HepG2 (cell line): ENCODE results near the gene MVK. TPM values are rescaled to one million over a fixed set of nuclear protein-coding genes. Genes with fewer than 3 reads are reported as not detected.
A peak's percentile ranks its signal among the peaks of the same experiment; 100 is the strongest.

Experiments
- DMAP1 ChIP-seq: IDR thresholded peaks from 2 replicates; pipeline ENCODE4 v1.6.1; 2016
- DNMT3B ChIP-seq: conservative IDR thresholded peaks from 2 replicates; pipeline ENCODE4 v1.6.1; 2016; ENCODE audit warnings: missing biosample characterization, control low read depth
- FIP1L1 ChIP-seq: fragments of 200-400 bp; formaldehyde crosslinking; IDR thresholded peaks from 2 replicates; pipeline ENCODE4 v1.6.1; 2018; ENCODE audit warnings: low read depth, mild to moderate bottlenecking, low read length, moderate library complexity, borderline replicate concordance; ENCODE audit not compliant: insufficient read depth
- HOXA9 ChIP-seq: sonication (generic); formaldehyde crosslinking; IDR thresholded peaks from 2 replicates; pipeline ENCODE4 v1.8.1; 2022; ENCODE audit warnings: missing genetic modification reagents, mild to moderate bottlenecking, moderate library complexity, borderline replicate concordance
- KDM2A ChIP-seq: sonication (generic); formaldehyde crosslinking; IDR thresholded peaks from 2 replicates; pipeline ENCODE4 v1.4.0; 2020; ENCODE audit warnings: low read depth, missing genetic modification reagents, borderline replicate concordance
- KMT2A ChIP-seq: sonication (generic); formaldehyde crosslinking; IDR thresholded peaks from 2 replicates; pipeline ENCODE4 v1.4.0; 2020; ENCODE audit warnings: missing genetic modification reagents
- MYNN ChIP-seq: sonication (generic); formaldehyde crosslinking; IDR thresholded peaks from 2 replicates; pipeline ENCODE4 v1.4.0; 2020; ENCODE audit warnings: mild to moderate bottlenecking, low read depth, missing genetic modification reagents
- PTBP1 ChIP-seq: fragments of 200-400 bp; formaldehyde crosslinking; IDR thresholded peaks from 2 replicates; pipeline ENCODE4 v1.6.1; 2018; ENCODE audit warnings: low read length, low read depth; ENCODE audit not compliant: poor library complexity, severe bottlenecking
- SAP130 ChIP-seq: IDR thresholded peaks from 2 replicates; pipeline ENCODE4 v1.6.1; 2016; ENCODE audit warnings: low read depth
- STAG1 ChIP-seq: sonication (generic); formaldehyde crosslinking; IDR thresholded peaks from 2 replicates; pipeline ENCODE4 v1.4.0; 2020; ENCODE audit warnings: missing genetic modification reagents
- YY1 ChIP-seq: IDR thresholded peaks from 2 replicates; pipeline ENCODE4 v1.6.1; 2011; ENCODE audit warnings: low read length, low read depth, moderate library complexity, mild to moderate bottlenecking; ENCODE audit not compliant: insufficient read depth, insufficient replicate concordance
- ZBTB3 ChIP-seq: sonication (generic); formaldehyde crosslinking; IDR thresholded peaks from 2 replicates; pipeline ENCODE4 v1.4.0; 2020; ENCODE audit warnings: low read depth, mild to moderate bottlenecking, moderate library complexity, missing genetic modification reagents, borderline replicate concordance
- ZNF234 ChIP-seq: sonication (generic); formaldehyde crosslinking; conservative IDR thresholded peaks from 2 replicates; pipeline ENCODE4 v1.5.1; 2020; ENCODE audit warnings: mild to moderate bottlenecking, missing genetic modification reagents
- ZNF256 ChIP-seq: sonication (generic); formaldehyde crosslinking; conservative IDR thresholded peaks from 2 replicates; pipeline ENCODE4 v1.4.0; 2020; ENCODE audit warnings: missing genetic modification reagents
- ZNF549 ChIP-seq: sonication (generic); formaldehyde crosslinking; IDR thresholded peaks from 2 replicates; pipeline ENCODE4 v1.5.0; 2020; ENCODE audit warnings: missing genetic modification reagents
- ZNF556 ChIP-seq: sonication (generic); formaldehyde crosslinking; IDR thresholded peaks from 2 replicates; pipeline ENCODE4 v1.4.0; 2020; ENCODE audit warnings: mild to moderate bottlenecking, missing genetic modification reagents, borderline replicate concordance
- ZNF713 ChIP-seq: sonication (generic); formaldehyde crosslinking; IDR thresholded peaks from 2 replicates; pipeline ENCODE4 v1.4.0; 2020; ENCODE audit warnings: mild to moderate bottlenecking, missing genetic modification reagents
- ZNF782 ChIP-seq: sonication (generic); formaldehyde crosslinking; IDR thresholded peaks from 2 replicates; pipeline ENCODE4 v1.4.0; 2020; ENCODE audit warnings: missing genetic modification reagents, mild to moderate bottlenecking, borderline replicate concordance
- polyA plus RNA-seq, 8 experiments: library from polyadenylated mRNA; depleted of rRNA in 3 of 8; stranded (reverse) in 7 of 8; unstranded in 1 of 8; fragments of >200 nt; fragmentation: Illumina TruSeq in 4 of 8; extraction: Trizol in 4 of 8; gene quantifications; 2 replicates each; pipeline versions ENCODE4 v1.2.1 to v1.2.3, GENCODE V29; 2011 to 2016; ENCODE audit warnings: low read depth in 4 of 8, missing spikeins in 1 of 8, mixed read lengths in 1 of 8; ENCODE audit not compliant: insufficient read depth in 1 of 8
- total RNA-seq, 5 experiments: library from RNA; depleted of rRNA; stranded (reverse); fragments of >200 nt; fragmentation: Illumina TruSeq; extraction: Trizol; gene quantifications; 2 replicates each; pipeline ENCODE4 v1.2.3, GENCODE V29; 2016; ENCODE audit warnings: low read depth in 1 of 5
- TF ChIP-seq, protein P1 (sequence below): sonication (generic); formaldehyde crosslinking; IDR thresholded peaks from 2 replicates; pipeline ENCODE4 v1.5.0; 2020; ENCODE audit warnings: mild to moderate bottlenecking, missing genetic modification reagents, borderline replicate concordance
- TF ChIP-seq, protein P2 (sequence below): sonication (generic); formaldehyde crosslinking; IDR thresholded peaks from 2 replicates; pipeline ENCODE4 v1.4.0; 2020; ENCODE audit warnings: missing genetic modification reagents
- TF ChIP-seq, protein P3 (sequence below): IDR thresholded peaks from 2 replicates; pipeline ENCODE4 v1.6.1; 2016; ENCODE audit warnings: mild to moderate bottlenecking
- TF ChIP-seq, protein P4 (sequence below): sonication (generic); formaldehyde crosslinking; IDR thresholded peaks from 2 replicates; pipeline ENCODE4 v1.4.0; 2020; ENCODE audit warnings: missing genetic modification reagents, borderline replicate concordance

Gene MVK
- total and polyA plus RNA-seq, 2 of the 13 experiments (the other 11 are each of a cell fraction or from before 2014, with no cell fraction given), result 11.6 to 66.9 TPM

DNA sequence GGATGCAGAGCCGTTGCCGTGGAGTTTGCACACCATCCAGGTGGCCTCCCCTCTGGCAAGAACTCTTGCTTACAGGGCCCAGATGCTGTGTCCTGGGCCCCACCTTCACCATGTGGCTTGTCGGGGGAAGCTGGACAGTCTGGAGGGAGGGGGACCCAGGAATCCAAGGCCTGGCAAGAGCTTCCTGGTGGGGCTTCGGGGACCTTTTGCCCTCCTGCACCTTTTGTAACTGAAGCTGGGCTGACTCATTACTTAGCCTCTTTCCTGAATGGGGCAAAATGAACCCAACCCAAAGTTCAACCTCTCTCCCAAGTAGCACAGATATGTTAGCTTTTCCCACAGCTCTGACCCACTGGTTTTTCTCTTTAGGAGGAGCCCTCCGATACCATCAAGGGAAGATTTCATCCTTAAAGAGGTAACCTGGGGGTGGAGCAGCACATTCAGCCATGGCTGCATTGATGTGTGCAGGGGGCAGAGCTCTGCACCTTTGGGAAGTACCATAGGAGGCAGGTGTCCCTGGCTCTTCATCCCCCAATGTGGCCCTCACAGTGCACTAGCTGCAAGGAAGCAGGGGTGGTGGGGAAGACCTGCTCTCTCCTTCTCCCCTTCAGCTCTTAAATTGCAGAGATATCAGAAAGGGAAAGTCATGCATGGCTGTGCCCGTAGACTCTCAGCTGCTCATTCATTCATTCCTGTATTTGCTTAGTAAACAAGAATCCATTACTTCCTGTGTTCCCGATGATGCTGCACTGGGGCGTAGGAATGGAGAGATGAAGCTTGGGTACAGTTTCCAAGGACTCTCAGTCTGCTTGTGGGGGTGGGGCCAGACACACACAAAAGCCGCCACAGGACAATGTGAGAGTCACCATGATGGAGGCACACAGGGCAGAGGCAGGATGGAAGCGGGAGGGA is 13.0 kb downstream of the MVK start (continued):
- TF ChIP-seq, protein P1, sequence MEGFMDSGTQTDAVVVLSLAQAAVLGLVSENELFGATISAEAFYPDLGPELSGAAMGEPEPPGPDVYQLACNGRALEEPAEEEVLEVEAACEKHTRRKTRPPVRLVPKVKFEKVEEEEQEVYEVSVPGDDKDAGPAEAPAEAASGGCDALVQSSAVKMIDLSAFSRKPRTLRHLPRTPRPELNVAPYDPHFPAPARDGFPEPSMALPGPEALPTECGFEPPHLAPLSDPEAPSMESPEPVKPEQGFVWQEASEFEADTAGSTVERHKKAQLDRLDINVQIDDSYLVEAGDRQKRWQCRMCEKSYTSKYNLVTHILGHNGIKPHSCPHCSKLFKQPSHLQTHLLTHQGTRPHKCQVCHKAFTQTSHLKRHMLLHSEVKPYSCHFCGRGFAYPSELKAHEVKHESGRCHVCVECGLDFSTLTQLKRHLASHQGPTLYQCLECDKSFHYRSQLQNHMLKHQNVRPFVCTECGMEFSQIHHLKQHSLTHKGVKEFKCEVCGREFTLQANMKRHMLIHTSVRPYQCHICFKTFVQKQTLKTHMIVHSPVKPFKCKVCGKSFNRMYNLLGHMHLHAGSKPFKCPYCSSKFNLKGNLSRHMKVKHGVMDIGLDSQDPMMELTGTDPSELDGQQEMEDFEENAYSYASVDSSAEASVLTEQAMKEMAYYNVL (CRISPR knock-in tag), result no peak
- TF ChIP-seq, protein P2, sequence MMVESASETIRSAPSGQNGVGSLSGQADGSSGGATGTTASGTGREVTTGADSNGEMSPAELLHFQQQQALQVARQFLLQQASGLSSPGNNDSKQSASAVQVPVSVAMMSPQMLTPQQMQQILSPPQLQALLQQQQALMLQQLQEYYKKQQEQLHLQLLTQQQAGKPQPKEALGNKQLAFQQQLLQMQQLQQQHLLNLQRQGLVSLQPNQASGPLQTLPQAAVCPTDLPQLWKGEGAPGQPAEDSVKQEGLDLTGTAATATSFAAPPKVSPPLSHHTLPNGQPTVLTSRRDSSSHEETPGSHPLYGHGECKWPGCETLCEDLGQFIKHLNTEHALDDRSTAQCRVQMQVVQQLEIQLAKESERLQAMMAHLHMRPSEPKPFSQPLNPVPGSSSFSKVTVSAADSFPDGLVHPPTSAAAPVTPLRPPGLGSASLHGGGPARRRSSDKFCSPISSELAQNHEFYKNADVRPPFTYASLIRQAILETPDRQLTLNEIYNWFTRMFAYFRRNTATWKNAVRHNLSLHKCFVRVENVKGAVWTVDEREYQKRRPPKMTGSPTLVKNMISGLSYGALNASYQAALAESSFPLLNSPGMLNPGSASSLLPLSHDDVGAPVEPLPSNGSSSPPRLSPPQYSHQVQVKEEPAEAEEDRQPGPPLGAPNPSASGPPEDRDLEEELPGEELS (CRISPR knock-in tag), result peak; percentile 53; the same call in 1 of the 2 replicates
- no peak for TF ChIP-seq MYNN (CRISPR knock-in tag)
- no peak for TF ChIP-seq STAG1 (CRISPR knock-in tag)
- TF ChIP-seq ZNF549, result no peak
- TF ChIP-seq FIP1L1, result no peak
- TF ChIP-seq ZNF234 (CRISPR knock-in tag), result no peak
- TF ChIP-seq ZBTB3 (CRISPR knock-in tag), result no peak
- no peak for TF ChIP-seq ZNF782
- no peak for TF ChIP-seq HOXA9 (CRISPR knock-in tag)
- peak; percentile 30 for TF ChIP-seq YY1
- no peak for TF ChIP-seq ZNF556 (CRISPR knock-in tag)
- no peak for TF ChIP-seq ZNF713 (CRISPR knock-in tag)
- TF ChIP-seq KDM2A (CRISPR knock-in tag), result 0 out of 2 replicates have a peak, but pooled peaks have one; percentile 10
- TF ChIP-seq KMT2A (CRISPR knock-in tag), result no peak
- TF ChIP-seq ZNF256 (CRISPR knock-in tag), result no peak
- TF ChIP-seq, protein P3, sequence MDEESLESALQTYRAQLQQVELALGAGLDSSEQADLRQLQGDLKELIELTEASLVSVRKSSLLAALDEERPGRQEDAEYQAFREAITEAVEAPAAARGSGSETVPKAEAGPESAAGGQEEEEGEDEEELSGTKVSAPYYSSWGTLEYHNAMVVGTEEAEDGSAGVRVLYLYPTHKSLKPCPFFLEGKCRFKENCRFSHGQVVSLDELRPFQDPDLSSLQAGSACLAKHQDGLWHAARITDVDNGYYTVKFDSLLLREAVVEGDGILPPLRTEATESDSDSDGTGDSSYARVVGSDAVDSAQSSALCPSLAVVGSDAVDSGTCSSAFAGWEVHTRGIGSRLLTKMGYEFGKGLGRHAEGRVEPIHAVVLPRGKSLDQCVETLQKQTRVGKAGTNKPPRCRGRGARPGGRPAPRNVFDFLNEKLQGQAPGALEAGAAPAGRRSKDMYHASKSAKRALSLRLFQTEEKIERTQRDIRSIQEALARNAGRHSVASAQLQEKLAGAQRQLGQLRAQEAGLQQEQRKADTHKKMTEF, result no peak
- no peak for TF ChIP-seq DNMT3B (CRISPR knock-in tag)
- peak; percentile 70 for TF ChIP-seq SAP130 (CRISPR knock-in tag)
- TF ChIP-seq PTBP1, result no peak
- TF ChIP-seq, protein P4, sequence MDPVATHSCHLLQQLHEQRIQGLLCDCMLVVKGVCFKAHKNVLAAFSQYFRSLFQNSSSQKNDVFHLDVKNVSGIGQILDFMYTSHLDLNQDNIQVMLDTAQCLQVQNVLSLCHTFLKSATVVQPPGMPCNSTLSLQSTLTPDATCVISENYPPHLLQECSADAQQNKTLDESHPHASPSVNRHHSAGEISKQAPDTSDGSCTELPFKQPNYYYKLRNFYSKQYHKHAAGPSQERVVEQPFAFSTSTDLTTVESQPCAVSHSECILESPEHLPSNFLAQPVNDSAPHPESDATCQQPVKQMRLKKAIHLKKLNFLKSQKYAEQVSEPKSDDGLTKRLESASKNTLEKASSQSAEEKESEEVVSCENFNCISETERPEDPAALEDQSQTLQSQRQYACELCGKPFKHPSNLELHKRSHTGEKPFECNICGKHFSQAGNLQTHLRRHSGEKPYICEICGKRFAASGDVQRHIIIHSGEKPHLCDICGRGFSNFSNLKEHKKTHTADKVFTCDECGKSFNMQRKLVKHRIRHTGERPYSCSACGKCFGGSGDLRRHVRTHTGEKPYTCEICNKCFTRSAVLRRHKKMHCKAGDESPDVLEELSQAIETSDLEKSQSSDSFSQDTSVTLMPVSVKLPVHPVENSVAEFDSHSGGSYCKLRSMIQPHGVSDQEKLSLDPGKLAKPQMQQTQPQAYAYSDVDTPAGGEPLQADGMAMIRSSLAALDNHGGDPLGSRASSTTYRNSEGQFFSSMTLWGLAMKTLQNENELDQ (CRISPR knock-in tag), result no peak
- no peak for TF ChIP-seq DMAP1
